HG03095 (cell line): ENCODE results near the gene LRRC56.

Experiments
- ATAC-seq: cut with Tn5 transposase; IDR thresholded peaks from one replicate; pipeline ENCODE4 v1.9.1; 2021; ENCODE audit warnings: moderate library complexity; ENCODE audit not compliant: unreplicated experiment

The LRRC56 gene

GRCh38 chr11:536841-537621, at the start of gene LRRC56:
Gene LRRC56, plus strand, starts transcription at chr11:537527. Its CDS starts 3,158 bp downstream, at chr11:540685.
- peak; percentile 44 for ATAC-seq

GRCh38 chr11:487571-488021, 49.7 kb upstream of the LRRC56 start:
- ATAC-seq, result no peak

GRCh38 chr11:488062-488461, 49.3 kb upstream of the LRRC56 start:
- no peak for ATAC-seq

DNA sequence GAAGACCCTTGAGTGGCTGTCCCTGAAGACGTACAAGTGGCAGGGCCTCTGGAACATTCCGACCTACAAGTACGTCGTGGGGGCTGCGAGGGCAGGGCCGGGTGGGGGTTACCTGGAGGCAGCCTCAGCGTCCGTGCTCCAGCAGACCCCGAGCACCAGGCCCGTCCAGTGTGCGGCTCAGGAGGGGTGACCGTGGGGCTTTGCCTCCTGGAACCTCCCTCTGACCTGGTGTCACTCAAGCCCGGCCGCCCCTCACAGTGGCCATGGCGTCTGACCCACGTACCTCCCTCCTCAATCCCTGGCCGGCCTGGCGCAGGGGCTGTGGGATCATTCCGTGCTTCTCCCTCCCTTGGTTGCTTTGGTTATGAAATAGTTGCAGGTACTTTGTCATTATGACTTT, 48.7 kb upstream of the LRRC56 start:
- no peak for ATAC-seq

DNA sequence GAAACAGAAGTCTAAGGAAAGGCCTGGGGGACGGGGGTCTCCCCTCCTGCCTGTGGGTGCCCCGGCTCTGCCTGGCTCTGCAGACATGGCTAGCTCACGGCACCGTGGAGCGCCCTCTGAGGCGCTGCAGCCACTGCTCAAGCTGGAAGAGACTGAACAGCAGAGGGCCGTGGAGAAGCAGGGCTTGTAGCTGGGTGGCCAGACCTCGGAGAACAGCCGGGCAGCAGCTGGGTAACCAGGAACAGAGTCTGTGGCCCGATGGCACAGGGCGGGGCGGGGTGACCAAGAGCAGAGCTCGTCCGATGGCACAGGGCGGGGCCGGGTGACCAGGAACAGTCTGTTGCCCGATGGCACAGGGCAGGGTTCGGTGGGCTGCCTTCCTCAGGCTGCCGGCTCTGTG, 48.3 kb upstream of the LRRC56 start:
- ATAC-seq, result no peak

DNA sequence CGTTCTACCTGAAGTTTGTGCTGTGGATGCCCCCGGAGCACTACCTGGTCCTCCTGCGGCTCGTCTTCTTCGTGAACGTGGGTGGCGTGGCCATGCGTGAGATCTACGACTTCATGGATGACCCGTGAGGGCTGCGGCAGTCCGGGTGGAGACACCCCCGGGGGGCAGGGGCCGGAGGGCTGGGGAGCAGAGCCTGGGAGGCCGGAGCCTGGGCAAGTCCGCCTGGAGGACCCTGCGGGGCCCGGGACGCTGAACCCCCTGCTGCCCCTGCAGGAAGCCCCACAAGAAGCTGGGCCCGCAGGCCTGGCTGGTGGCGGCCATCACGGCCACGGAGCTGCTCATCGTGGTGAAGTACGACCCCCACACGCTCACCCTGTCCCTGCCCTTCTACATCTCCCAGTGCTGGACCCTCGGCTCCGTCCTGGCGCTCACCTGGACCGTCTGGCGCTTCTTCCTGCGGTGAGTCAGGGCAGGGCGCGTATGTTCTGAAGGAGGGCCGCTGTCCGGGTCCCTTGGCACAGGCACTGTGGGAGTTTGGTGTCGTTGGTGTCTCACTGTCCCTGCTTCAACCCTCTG, 47.6 kb upstream of the LRRC56 start:
- ATAC-seq, result no peak

- no peak for ATAC-seq
These were observed 47.0 kb upstream of the LRRC56 start for GRCh38 chr11:490186-490929.

GRCh38 chr11:490930-491260, 46.4 kb upstream of the LRRC56 start:
- no peak for ATAC-seq

GRCh38 chr11:491358-491757, 46.0 kb upstream of the LRRC56 start:
- no peak for ATAC-seq

DNA sequence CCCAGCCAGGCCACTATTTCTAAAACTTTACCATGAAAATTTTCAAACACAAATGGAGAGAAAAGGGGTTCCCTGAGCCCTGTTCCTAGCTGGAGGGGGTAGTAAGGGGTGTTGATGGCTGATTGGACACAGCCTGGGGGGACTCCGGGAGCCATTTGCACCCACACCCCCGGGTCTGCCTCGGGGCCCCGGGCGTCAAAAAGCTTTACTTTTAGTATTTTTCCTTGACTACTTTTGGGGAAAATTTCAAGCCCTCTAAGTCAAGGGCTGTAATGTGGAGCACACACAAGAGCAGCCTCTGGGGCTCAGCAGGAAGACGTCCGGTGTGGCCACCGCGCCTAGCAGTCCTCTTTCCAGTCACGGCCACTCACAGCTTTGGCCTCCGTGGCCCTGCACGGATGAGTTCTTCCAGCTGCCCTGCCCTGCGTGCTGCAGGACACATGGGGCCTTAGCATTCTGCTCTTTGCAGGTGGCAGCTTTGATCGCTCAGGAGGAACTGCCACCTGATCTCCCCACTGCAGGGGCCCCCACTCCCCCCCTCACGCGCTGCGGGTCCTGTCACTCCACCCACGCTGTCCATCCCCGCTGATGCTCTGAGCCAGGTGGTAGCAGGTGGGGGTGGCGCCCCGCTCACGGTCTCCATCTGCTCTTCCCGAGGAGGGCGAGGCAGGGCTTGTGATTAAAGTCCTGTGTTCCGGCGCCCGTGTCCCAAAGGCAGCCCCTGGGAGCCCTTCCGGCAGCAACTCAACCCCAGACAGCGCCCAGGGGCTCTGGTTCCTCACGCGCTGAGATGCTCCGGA, 44.7 kb upstream of the LRRC56 start:
- no peak for ATAC-seq

DNA sequence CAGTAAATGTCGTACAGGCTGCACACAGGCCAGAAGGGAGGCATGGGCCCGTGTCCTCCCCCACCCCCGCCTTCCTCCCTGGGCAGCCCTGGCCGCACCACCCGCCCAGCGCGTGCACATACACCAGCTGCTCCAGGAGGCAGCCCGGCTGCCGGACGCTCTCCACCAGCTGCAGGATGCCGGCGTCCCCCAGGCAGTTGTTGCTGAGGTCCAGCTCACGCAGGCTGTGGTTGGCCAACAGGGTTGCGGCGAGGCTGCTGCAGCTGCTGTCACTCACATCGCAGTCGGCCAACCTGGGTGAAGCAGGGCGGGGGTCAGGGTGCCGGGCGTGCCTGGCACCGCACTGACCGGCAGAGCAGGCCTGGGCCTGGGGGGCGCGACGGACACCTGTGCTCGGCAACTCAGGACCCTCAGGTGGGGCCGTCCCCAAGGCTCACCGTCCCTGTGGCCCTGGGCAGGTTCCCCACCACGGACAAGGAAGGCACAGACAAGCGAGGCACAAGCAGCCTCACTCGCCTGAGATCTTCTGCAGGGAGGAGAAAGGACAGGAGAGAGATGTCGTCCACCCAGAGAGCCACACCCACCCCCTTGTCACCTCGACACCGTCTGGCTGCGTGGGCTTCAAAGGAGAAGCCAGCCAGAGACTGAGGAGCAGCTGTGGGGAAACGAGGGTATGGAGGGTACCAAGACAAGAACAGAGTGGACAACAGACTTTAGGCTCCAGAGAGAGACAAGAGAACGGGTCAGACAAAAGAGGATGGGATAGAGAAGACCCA, 42.4 kb upstream of the LRRC56 start:
- no peak for ATAC-seq

DNA sequence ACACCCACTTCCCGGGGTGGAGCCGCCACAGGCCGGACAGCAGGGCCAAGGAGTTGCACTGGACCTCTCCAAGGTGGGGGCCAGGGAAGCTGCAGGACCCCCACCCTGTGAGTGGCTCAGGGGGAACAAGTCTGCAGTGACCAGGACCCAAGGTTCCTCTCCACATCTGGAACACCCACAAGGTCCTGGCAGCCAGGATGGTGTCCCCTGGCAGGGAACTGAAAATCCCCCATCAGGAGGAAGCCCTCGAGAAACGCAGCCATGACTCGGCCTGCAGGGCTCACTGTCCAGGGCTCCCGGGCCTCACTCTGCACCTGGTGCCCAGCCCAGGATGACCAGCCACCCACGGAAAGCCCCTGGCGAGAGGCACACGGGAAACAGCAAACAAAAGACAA, 41.8 kb upstream of the LRRC56 start:
- no peak for ATAC-seq

- ATAC-seq, result no peak
These were observed 40.3 kb upstream of the LRRC56 start for GRCh38 chr11:496834-497564.

DNA sequence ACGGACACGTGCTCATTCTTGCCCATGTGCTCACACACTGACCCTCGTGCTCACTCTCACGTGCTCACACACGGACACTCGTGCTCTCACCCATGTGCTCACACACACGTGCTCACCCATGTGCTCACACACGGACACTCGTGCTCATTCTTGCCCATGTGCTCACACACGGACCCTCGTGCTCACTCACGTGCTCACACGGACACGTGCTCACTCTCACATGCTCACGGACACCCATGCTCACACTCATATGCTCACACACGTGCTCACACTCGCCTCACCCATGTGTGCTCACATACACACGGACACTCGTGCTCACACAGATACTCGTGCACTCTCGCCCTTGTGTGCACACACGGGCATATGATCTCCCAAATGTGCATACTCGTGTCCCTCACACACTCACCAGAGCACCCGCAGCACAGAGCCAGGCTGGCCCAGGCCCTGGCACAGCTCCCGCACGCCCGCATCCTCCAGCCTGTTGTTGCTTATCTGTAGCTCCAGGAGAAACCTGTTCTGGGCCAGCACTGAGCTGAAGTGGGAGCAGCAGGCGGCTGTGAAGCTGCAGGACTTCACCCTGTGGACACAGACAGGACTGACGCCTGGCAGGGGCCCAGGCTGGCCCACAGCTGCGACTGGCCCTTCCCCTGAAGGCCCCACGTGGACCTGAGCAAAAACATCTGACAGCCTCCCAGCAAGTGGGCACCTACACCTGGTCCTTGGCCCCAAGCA, 39.6 kb upstream of the LRRC56 start:
- ATAC-seq, result no peak

DNA sequence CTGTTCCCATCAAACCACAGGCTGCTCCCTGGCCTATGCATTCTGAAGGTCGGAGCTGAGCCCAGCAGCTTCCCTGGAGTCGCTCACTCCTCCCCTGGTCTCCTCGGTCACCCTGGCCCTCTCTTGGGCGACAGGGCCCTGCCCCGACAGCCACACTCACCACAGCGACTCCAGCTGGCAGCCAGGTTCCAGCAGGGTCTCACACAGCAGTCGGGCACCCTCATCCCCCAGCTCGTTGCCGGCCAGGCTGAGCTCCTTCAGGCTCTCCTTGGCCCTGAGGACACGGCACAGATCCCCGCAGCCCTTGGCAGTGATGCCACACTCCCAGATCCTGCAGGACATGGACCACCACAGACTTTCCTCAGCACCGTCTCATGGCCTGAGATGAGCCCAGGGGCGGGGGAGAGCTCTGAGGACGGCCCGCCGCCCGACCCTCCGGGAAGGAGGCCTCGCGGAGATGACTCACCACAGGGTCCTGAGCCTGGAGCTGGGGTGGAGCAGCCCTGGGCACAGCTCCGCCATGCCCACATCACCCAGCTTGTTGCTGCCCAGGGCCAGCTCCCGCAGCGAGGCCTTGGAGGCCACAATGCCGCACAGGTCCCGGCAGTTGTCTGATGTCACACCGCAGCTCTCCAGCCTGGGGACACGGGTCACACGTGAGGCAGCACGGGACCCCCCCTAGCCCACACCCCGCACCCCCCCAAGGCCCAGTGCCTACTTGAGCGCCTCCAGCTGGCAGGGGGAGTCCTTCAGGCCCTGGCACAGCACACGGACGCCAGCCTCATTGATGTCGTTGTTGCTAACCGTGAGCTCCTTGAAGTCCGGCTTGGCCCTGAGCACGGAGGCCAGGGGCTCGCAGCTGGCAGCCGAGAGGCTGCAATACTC, 38.8 kb upstream of the LRRC56 start:
- ATAC-seq, result no peak

GRCh38 chr11:499201-500076, 37.9 kb upstream of the LRRC56 start:
- no peak for ATAC-seq

DNA sequence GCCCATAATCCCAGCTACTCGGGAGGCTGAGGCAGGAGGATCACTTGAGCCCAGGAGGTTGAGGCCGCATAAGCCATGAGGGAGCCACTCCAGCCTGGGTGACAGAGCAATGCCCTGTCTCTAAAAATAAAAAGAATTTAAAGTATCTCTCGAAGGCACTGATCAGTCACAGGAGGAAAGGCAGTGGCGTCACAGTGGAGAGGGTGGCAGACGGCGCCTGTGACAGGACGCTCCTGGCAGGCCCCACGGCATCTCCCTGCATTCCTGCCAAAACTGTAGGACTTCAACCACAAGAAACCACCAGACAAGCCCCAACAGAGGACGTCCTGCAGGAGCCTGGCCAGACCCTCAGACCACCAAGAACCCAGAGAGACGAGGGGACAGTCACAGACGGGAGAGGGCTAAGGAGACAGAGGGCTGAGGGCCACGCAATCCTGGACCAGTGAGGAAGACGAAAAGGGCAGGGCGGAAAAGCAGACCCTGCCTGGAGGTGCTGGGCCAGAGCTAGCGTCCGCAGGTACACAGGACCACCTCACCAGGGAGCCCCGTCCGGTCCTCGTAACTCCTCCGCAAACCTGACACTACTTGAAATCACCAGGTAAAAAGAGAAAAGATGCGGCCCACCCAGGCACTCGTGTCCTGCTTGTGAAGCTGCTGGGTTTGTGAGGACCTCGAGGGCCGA, 36.2 kb upstream of the LRRC56 start:
- ATAC-seq, result no peak
